HG03045 (cell line): ENCODE data around the gene NCOA1.
A peak's percentile ranks its signal among the peaks of the same experiment; 100 is the strongest.
"Not testable (repeated sequence)": the region's sequence is repeated elsewhere in the genome, so short reads cannot be mapped to it uniquely, and the experiment has no call there.

ENCODE experiments used
- ATAC-seq: cut with Tn5 transposase; IDR thresholded peaks from one replicate; pipeline ENCODE4 v1.9.1; 2021; ENCODE audit warnings: mild to moderate bottlenecking, moderate library complexity; ENCODE audit not compliant: unreplicated experiment

The NCOA1 gene

DNA sequence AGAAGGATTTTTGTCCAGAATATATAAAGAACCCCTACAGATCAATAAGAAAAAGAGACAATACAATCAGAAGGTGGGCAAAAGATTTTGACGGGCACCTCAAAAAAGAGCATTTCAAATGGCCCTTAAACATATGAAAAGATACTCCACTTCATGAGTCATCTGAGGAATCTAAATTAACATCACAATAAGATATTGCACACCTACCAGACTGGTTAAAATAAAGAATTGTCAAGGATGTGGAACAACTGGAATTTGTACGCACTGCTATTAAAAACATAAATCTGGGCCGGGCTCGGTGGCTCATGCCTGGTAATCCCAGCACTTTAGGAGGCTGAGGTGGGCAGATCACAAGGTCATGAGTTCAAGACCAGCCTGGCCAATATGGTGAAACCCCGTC, 17.0 kb upstream of the NCOA1 start:
- ATAC-seq: no peak

GRCh38 chr2:24477229-24477628, 13.8 kb upstream of the NCOA1 start:
- no peak for ATAC-seq

DNA sequence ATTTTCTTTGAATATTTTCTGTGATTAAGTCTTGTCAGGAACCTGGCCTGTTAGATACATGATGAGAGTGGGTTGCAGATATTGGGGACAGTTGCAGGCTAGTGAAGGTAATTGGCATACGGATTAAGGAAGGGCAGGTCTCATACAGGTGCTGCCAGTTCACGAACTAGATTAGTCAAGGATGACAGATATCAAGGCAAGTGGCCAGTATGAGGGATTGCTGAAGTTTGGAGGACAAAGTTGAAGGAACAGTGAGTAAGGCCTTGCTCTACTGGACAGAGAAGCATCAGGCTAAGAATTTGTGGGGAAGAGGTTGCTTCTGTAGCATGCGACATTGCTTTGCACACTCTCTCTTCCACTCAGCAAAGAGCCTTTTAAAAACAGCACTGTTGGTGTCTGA, 12.8 kb upstream of the NCOA1 start:
- ATAC-seq: no peak

DNA sequence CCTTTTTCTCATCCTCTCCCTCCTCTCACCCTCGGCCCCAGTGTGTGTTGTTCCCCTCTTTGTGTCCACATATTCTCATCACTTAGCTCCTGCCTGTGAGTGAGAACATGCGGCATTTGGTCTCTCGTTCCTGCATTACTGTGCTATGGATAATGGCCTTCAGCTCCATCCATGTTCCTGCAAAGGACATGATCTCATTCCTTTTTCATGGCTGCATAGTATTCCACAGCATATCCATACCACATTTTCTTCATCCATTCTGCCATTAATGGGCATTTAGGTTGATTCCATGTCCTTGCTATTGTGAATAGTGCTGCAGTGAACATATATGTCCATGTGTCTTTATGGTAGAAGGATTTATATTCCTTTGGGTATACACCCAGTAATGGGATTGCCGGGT, 10.8 kb upstream of the NCOA1 start:
- no peak for ATAC-seq

- no peak for ATAC-seq
Measured at GRCh38 chr2:24482251-24482971, 8.6 kb upstream of the NCOA1 start.

- no peak for ATAC-seq
Measured at GRCh38 chr2:24482972-24483300, 8.1 kb upstream of the NCOA1 start.

GRCh38 chr2:24484677-24485076, 6.4 kb upstream of the NCOA1 start:
- not testable (repeated sequence) for ATAC-seq

- ATAC-seq: no peak
Measured at GRCh38 chr2:24485197-24485596, 5.9 kb upstream of the NCOA1 start.

- no peak for ATAC-seq
Measured at GRCh38 chr2:24486636-24487205, 4.3 kb upstream of the NCOA1 start.

DNA sequence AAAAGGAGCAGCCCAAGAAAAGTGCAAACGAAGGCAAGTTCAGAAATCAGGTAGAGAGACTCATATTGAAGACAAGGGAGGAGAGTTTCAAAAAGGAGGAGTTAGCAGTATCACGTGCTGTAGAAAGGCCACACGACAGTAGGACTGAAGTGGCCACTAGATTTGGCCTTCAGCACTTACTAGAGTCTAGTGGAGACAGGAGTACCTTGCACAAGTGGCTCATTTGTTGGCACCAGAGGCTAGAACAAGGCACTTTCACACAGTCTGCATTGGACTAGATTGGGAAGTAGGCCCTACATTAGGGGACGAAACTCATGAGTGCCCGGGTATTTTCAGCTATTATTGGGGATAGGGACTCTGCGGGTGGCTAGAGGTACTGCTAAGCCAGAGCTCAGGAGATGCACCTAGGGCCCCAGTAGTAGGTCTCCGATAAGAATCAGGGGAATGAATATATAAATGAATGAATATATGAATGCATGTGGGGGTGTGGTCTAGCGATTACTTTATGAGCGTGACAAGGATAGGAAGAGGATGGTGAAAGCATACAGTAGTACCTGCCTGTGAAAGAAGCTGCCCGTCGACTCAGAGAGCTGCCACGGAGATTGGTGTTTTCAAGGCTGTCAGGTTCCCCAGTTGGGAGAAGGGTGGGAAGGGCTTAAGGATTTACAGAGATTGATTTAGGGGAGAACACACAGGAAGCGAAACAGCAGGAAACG, 1.4 kb upstream of the NCOA1 start:
- no peak for ATAC-seq

GRCh38 chr2:24490181-24490689, 819 bp upstream of the NCOA1 start:
- ATAC-seq: no peak

DNA sequence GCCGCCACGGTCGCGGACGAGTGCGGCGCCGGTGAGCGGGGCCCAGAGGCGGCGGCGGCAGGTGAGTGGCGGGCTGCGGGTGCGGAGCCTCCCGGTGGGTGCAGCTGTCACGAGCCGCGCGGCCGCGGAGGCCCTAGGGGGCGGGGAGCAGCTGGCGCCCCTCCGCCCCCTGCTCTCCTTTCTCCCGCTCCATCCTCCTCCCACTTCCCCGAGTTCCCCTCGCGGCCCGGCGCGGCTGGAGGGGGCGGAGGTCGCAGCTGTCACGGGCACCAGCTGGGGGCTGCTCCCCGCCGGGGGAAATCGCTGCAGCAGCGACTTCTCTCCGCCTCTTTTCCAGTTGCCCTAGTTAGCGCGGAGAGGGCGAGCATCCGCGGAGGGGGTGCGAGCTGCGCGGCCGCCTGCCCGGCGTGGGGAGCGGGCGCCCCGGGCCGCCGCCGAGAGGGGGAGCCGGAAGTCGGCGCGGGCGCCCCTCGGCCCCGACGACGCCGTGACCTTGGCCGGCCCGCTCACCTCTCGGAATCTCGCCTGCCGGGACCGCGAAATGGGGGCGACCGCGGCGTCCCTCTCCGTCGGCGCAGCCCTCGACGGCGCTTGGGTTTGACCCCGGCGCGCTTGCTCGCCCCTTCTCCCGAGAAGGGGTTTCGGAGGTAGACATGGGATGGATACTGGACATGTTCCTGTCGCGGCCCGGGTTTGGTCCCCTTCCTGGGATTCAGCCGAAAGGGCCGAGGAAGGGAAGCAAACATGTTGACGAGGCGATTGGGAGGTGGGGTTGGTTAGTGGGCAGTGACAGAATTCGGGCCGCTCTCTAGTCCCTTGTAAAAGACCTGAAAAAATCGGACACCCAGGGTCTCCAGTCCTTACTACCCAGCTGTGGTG, 727 bp downstream of the NCOA1 start:
- peak; percentile 39 for ATAC-seq

DNA sequence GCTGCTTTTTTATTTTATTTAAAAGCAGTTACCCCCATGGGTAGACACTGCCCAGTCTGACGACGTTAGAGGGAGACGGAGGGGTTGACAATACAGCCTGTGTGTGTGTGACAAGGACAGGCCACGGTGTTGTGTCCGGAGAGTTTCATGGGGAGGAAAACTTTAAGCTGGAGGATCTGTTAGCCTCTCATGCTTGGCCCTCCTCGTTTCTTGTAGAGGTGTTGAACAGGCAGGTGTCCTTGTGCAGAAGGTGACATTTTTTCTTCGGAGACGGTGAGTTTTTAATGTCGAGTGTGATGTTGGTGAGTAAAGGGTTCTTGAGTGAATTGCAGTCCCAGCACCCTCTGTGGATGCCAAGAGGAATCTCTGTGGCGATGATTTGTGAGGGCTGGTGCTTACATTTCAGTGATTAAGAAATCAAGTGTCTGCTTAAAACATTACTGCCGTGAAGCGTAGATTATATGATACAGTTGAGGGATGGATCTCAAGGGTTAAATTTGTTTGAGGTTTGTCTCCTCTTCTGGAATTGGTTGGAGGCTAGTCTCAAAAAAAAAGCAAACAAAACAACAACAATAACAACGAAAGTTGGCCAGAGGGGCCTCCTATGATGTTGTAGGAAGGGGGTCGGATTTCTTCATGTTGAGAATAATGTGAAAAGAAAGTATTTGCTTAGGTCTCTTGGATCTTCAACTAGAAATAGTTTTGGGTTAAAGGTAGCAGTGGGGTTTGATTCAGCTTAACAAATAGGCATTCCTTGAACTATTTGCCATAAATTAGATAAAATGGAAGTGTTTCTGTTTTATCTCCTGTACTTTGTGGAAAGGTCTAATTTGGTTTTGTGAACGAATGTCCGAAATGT, 1.6 kb downstream of the NCOA1 start:
- no peak for ATAC-seq

- no peak for ATAC-seq
Measured at GRCh38 chr2:24493713-24494112, 2.7 kb downstream of the NCOA1 start.

DNA sequence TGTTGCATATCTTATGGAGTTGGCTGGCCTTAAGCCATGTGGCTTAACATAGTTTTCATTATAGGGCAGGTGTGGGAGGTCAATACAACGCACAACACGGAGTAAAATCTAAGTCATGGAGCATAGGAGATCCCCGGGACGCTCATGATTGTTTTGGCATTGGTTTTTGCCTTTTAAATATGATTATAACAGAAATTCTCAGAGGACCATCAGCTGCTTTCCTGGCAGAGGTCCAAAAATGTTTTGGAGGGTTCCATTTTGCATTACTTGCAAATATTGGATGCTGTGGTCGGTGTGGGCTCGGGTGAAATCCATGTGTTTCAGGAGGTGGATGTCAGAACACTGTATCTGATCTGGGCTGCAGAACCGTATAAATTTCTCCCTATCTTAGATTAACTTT, 3.4 kb downstream of the NCOA1 start:
- ATAC-seq: no peak

GRCh38 chr2:24495451-24495850, 4.4 kb downstream of the NCOA1 start:
- ATAC-seq: no peak

GRCh38 chr2:24496959-24497358, 5.9 kb downstream of the NCOA1 start:
- no peak for ATAC-seq

DNA sequence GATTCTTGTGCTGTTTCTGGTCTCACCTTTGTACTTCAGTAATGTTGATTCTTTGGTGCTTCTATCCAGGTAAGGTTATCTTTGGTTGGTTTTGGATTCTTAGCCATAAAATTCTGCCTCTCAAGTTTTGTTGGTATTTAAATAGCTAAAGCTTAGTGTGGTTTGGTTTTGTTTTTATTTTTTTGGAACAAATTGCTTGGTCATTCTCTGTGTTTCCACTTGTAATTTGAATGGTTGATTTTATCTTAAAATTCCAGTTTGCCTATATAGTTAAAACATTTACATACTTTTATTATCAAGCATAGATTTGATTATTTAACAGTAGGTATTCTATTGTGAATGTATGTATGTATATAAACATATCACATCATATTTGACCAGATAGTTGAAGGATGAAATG, 6.6 kb downstream of the NCOA1 start:
- no peak for ATAC-seq

- no peak for ATAC-seq
Measured at GRCh38 chr2:24498121-24498520, 7.1 kb downstream of the NCOA1 start.

- no peak for ATAC-seq
Measured at GRCh38 chr2:24501813-24502212, 10.8 kb downstream of the NCOA1 start.
